NT2/D1 (cell line): Measurements from ENCODE around the gene ATP4B.
"Not testable (repeated sequence)": the region's sequence is repeated elsewhere in the genome, so short reads cannot be mapped to it uniquely, and the experiment has no call there.

ENCODE experiments used
- DNase-seq: peaks from one replicate; pipeline ENCODE4 v3.0.0-alpha.2; 2011; ENCODE audit warnings: low read depth, low spot score
- H3K27me3 ChIP-seq: 2 replicates; pipeline ENCODE4 v1.6.0; 2011; ENCODE audit warnings: mild to moderate bottlenecking; ENCODE audit not compliant: insufficient read length, insufficient read depth
- H3K36me3 ChIP-seq: 2 replicates; pipeline ENCODE4 v1.6.1; 2011; ENCODE audit warnings: mild to moderate bottlenecking, low read length, mixed read lengths; ENCODE audit not compliant: insufficient read depth, insufficient read length
- H3K4me1 ChIP-seq: 2 replicates; pipeline ENCODE4 v1.5.1; 2011; ENCODE audit not compliant: insufficient read depth, insufficient read length
- H3K4me3 ChIP-seq: 2 replicates; pipeline ENCODE4 v1.5.1; 2011; ENCODE audit warnings: low read depth; ENCODE audit not compliant: insufficient read length
- H3K9ac ChIP-seq: 2 replicates; pipeline ENCODE4 v1.6.0; 2011; ENCODE audit warnings: low read depth; ENCODE audit not compliant: insufficient read length
- H3K9me3 ChIP-seq: 2 replicates; pipeline ENCODE4 v1.5.1; 2011; ENCODE audit warnings: mild to moderate bottlenecking, low read length; ENCODE audit not compliant: insufficient read depth
- SUZ12 ChIP-seq: IDR thresholded peaks from 2 replicates; pipeline ENCODE4 v1.6.1; 2011; ENCODE audit not compliant: insufficient read length, insufficient read depth; ENCODE audit errors: extremely low read depth
- YY1 ChIP-seq: IDR thresholded peaks from 2 replicates; pipeline ENCODE4 v1.6.1; 2011; ENCODE audit not compliant: insufficient read length, insufficient read depth
- ZNF274 ChIP-seq: IDR thresholded peaks from 2 replicates; pipeline ENCODE4 v1.6.1; 2011; ENCODE audit warnings: mild to moderate bottlenecking, low read depth, low read length

The ATP4B gene

DNA sequence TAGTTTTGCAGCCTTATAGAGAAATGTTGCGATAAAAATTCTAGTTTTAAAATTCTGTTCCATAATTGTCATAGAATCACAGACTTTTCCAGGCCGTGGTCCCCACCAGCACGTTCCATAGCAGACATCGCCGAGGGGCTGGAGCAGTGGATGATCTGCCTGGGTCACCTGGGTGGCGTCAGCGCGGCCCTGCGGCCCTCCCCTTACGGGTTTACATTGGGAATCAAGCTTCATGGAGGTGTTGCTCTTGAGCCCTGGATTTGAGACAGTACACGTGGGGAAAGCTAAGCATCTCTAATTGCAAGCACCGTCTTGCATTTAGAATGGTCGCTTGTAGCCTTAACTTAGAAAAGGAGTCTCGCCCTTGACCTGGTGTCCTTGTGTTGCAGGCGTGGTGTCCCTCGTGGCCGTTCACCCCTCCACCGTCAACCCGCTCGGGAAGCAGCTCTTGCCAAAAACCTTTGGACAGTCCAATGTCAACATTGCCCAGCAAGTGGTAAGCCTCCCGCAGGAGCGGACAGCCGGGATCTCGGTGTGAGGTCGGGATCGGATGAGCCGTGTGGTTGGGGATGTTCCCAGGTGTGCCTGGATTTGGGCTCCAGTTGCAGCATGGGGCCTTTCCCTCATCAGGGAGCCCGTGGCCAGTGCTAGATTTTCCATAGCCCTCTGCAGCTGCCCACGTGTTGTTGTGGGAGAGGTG, 35.1 kb downstream of the ATP4B start:
- DNase-seq = no peak
- no peak for TF ChIP-seq ZNF274
- TF ChIP-seq YY1 = no peak
- no peak for TF ChIP-seq SUZ12
- Histone ChIP-seq H3K4me3 (no peak overlapping the region), H3K9ac (no peak overlapping the region), H3K36me3 (peaks cover 61% of the 10 kb centered on the region), H3K27me3 (no peaks in the 10 kb centered on the region), H3K9me3 (peaks cover 10% of the 10 kb centered on the region; the same call in 1 of the 2 replicates), H3K4me1 (peaks cover 5% of the 10 kb centered on the region)

DNA sequence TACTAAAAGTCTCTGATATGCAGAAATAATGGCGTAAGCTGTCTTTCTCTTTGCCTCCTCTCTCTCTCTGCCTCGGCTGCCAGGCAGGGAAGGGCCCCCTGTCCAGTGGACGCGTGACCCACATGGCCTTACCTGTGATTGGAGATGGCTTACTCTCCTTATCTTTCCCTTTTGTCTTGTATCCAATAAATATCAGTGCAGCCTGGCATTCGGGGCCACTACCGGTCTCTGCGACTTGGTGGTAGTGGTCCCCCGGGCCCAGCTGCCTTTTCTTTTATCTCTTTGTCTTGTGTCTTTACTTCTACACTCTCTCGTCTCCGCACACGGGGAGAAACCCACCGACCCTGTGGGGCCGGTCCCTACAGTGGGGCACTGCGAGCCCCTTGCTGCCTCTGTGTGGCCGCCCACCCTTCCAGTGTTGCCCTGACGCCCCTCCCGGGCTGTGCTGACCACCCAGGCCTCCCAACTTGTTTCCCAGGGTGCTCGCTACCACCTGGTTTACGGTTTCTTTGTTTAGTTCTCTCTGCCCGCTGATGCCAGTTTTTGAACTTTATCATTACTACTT, 35.9 kb downstream of the ATP4B start:
- not testable (repeated sequence) for H3K27me3 ChIP-seq, DNase-seq, H3K9ac ChIP-seq, H3K4me1 ChIP-seq, H3K4me3 ChIP-seq
- Histone ChIP-seq H3K9me3 (peaks cover 10% of the 10 kb centered on the region; the same call in 1 of the 2 replicates), H3K36me3 (peaks cover 54% of the 10 kb centered on the region)

DNA sequence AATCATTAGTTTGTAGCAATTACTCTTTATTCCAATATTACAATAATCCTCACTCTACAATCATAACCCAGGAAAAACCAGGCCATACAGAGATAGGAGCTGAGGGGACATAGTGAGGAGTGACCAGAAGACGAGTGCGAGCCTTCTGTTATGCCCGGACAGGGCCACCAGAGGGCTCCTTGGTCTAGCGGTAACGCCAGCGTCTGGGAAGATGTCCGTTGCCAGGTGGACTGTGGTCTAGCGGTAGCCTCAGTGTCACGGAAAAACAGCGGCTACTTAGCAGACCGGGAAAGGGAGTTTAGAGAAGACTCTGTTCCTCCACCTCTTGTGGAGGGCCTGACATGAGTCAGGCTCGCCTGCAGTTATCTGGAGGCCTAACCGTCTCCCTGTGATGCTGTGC, 36.5 kb downstream of the ATP4B start:
- not testable (repeated sequence) for H3K4me1 ChIP-seq, DNase-seq
- peaks cover 50% of the 10 kb centered on the region for H3K36me3 ChIP-seq

DNA sequence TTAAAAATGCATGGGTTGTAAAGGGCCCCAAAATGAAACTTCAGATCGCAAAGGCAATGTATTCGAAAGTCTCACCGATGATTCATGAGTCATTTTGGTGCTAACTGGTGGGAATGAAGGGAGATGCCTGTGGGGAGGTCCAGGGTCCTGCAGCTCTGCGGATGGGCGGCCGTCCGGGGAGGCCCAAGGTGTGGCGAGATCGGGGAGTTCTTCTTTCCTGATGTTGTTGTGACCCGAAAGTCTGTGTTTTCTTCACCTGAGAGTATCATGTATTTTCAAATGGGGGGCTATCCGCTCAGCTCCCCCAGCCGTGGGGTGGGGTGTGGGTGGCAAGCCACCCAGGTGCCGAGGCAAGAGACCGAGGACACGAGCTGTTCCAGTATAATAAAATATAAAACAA, 37.0 kb downstream of the ATP4B start:
- H3K27me3 ChIP-seq = no peaks in the 10 kb centered on the region
- peaks cover 49% of the 10 kb centered on the region for H3K36me3 ChIP-seq
- H3K9ac ChIP-seq = no peak overlapping the region
- DNase-seq = no peak
- H3K9me3 ChIP-seq = peaks cover 10% of the 10 kb centered on the region; the same call in 1 of the 2 replicates
- no peak overlapping the region for H3K4me3 ChIP-seq
- no peak for TF ChIP-seq YY1
- no peak for TF ChIP-seq SUZ12
- TF ChIP-seq ZNF274 = no peak
- peaks cover 11% of the 10 kb centered on the region for H3K4me1 ChIP-seq

More for the DNA sequence above, 36.5 kb downstream of the ATP4B start:
- H3K4me3 ChIP-seq, H3K27me3 ChIP-seq, H3K9ac ChIP-seq: not testable (repeated sequence)
- H3K9me3 ChIP-seq = peaks cover 10% of the 10 kb centered on the region; the same call in 1 of the 2 replicates

DNA sequence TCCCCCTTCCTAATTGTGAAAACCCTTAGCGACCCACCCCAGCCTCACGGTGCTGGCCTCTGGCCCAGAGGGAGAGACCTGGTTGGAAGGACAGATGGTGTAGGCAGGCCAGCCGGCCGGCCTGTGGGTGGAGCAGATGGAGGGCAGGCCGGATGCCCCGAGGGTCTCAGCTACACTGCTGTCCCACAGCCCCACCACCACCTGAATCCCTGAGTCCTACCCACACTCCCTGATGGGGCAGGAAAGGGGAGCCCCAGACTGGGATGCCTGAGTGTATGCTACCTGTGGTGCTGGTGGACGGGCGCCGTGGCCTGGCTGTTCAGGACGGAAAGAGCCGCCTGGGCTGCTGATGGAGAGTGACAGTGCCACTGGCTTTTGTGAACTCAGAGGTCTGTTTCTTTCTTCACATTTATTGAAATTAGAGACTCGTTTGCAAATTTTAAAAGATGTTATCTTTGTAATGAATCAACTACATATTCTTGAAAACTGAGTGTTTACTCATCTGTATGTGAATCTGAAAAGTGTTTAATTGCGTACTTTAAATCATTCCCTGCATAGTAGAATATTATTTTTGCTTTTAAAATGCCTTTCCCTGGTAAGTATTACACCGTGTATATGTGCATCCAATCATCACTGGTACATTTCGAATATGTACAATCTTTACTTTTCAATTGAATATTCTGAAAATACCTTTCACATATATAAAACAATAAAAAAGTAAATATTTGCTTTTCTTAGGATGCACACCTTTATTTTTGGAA, 37.8 kb downstream of the ATP4B start:
- Histone ChIP-seq H3K4me1 (peaks cover 11% of the 10 kb centered on the region), H3K4me3 (no peak overlapping the region), H3K36me3 (peaks cover 44% of the 10 kb centered on the region), H3K9me3 (peaks cover 10% of the 10 kb centered on the region; the same call in 1 of the 2 replicates), H3K27me3 (no peaks in the 10 kb centered on the region), H3K9ac (no peak overlapping the region)
- no peak for DNase-seq
- TF ChIP-seq SUZ12 (no peak), YY1 (no peak), ZNF274 (no peak)

DNA sequence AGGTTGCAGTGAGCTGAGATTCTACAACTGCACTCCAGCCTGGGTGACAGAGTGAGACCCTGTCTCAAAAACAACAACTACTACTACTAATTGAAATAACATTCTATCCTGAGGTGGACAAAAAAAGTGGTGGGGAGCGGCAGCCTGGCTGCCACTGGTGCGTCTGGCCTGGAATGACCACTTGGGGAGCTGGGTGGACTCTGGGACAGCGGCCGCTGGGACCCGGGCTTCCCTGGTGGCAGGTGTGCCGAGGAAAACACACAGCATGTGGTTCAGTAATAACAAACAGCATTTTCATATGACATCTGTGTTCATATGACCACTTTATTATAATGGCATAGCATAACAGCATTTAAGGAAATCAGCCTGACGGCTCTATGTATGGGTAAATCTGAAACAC, 39.5 kb downstream of the ATP4B start:
- peaks cover 15% of the 10 kb centered on the region for H3K4me1 ChIP-seq
- peaks cover 10% of the 10 kb centered on the region; the same call in 1 of the 2 replicates for H3K9me3 ChIP-seq
- DNase-seq = no peak
- H3K27me3 ChIP-seq = no peaks in the 10 kb centered on the region
- H3K9ac ChIP-seq = no peak overlapping the region
- H3K4me3 ChIP-seq = no peak overlapping the region
- peaks cover 47% of the 10 kb centered on the region for H3K36me3 ChIP-seq
- TF ChIP-seq SUZ12 (no peak), YY1 (no peak), ZNF274 (no peak)

DNA sequence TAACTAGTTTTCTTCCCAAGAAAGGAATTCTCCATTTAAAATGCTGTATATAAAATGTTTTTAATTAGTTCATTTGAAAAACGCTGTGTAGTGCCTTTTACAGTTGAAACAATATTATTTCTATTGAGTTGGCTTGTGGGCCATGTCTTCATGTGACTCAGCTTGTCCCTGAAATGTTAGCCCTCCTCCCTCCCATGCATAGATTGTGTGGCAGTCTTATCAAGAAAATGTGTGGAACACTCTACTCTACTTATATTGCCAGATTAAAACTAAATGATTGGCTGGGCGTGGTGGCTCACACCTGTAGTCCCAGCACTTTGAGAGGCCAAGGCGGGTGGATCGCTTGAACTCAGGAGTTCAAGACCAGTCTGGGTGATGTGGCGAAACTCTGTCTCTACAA, 40.0 kb downstream of the ATP4B start:
- H3K4me3 ChIP-seq = no peak overlapping the region
- peaks cover 15% of the 10 kb centered on the region for H3K4me1 ChIP-seq
- H3K36me3 ChIP-seq = peaks cover 45% of the 10 kb centered on the region
- no peak overlapping the region for H3K9ac ChIP-seq
- H3K27me3 ChIP-seq = no peaks in the 10 kb centered on the region
- DNase-seq = no peak
- TF ChIP-seq SUZ12 (no peak), YY1 (no peak), ZNF274 (no peak)
- H3K9me3 ChIP-seq = peaks cover 7% of the 10 kb centered on the region; the same call in 1 of the 2 replicates
